H1 (cell line): ENCODE measurements around the gene HES5. TPM values are rescaled to one million over a fixed set of nuclear protein-coding genes. Genes with fewer than 3 reads are reported as not detected.

Experiments used
- E2F6 ChIP-seq: IDR thresholded peaks from 2 replicates; pipeline ENCODE4 v1.6.1; 2012; ENCODE audit warnings: inconsistent platforms
- EGR1 ChIP-seq: IDR thresholded peaks from 2 replicates; pipeline ENCODE4 v1.6.1; 2011; ENCODE audit warnings: low read depth, low read length, borderline replicate concordance
- HDAC2 ChIP-seq, 2 experiments: fragments of 300-600 bp in 1 of 2; sonication (generic) in 1 of 2; IDR thresholded peaks; 2 replicates each; pipeline ENCODE4 v1.6.1; 2011 to 2012; ENCODE audit warnings: low read depth in 2 of 2, low read length in 2 of 2, mild to moderate bottlenecking in 2 of 2, moderate library complexity in 2 of 2, borderline replicate concordance in 1 of 2, inconsistent platforms in 1 of 2
- KDM1A ChIP-seq: fragments of 200-600, 300-600 bp; sonication (generic); IDR thresholded peaks from 2 replicates; pipeline ENCODE4 v1.7.1; 2016; ENCODE audit warnings: mild to moderate bottlenecking, low read length, borderline replicate concordance
- NRF1 ChIP-seq: IDR thresholded peaks from 2 replicates; pipeline ENCODE4 v1.6.1; 2011; ENCODE audit warnings: mild to moderate bottlenecking, low read depth, low read length, improper control_type of control experiment
- RFX5 ChIP-seq: IDR thresholded peaks from 2 replicates; pipeline ENCODE4 v1.6.1; 2011; ENCODE audit warnings: low read depth, low read length, improper control_type of control experiment, borderline replicate concordance
- SIX5 ChIP-seq: IDR thresholded peaks from 2 replicates; pipeline ENCODE4 v1.6.1; 2011; ENCODE audit warnings: mild to moderate bottlenecking, low read depth, low read length
- USF2 ChIP-seq: IDR thresholded peaks from 2 replicates; pipeline ENCODE4 v1.6.1; 2011; ENCODE audit warnings: low read length, improper control_type of control experiment
- YY1 ChIP-seq: IDR thresholded peaks from 2 replicates; pipeline ENCODE4 v1.6.1; 2011; ENCODE audit warnings: low read depth, mild to moderate bottlenecking, low read length
- polyA plus RNA-seq, 7 experiments: library from polyadenylated mRNA; depleted of rRNA in 3 of 7; stranded (reverse) in 5 of 7; unstranded in 2 of 7; fragments of >200 nt in 5 of 7; fragments of 200-250 nt in 2 of 7; gene quantifications; 1 replicate in 5 of 7; 2 replicates in 1 of 7; 4 replicates in 1 of 7; pipeline versions ENCODE4 v1.2.1 to v1.2.3, GENCODE V29; 2011 to 2013; ENCODE audit warnings: missing spikeins in 2 of 7, mixed read lengths in 2 of 7
- total RNA-seq: library from RNA; stranded (reverse); fragmentation: NEBNext Ultra II Directional; extraction: Animal tissue kit (Norgen Biotek cat#: 25700); gene quantifications from 2 replicates; pipeline ENCODE4 v1.2.1, GENCODE V29; 2021

HES5 gene
- total and polyA plus RNA-seq, 2 of the 8 experiments (the other 6 are each of a cell fraction or from before 2014, with no cell fraction given), result 0.22 TPM; not detected in 1

- no peak for TF ChIP-seq RFX5
- TF ChIP-seq NRF1, result no peak
- TF ChIP-seq SIX5, result no peak
- no peak for TF ChIP-seq USF2
- TF ChIP-seq E2F6, result no peak
- no peak for TF ChIP-seq HDAC2 (IDR thresholded peaks at IDR 0.05; ENCODE audit: borderline replicate concordance in 1 of 2, low read depth in 2 of 2, low read length in 2 of 2)
- TF ChIP-seq EGR1, result no peak
- no peak for TF ChIP-seq KDM1A
- no peak for TF ChIP-seq YY1
These were observed 6.0 kb downstream of the HES5 start (continued) for GRCh38 chr1:2523891-2524609.
